ENCODE results near the gene ACOT11.

GRCh38 chr1:54649921-54650320 lies 101.9 kb downstream of the ACOT11 start:
- TF ChIP-seq EP300 (IDR thresholded peaks at IDR 0.05): no peak
- TF ChIP-seq CTCF (IDR thresholded peaks at IDR 0.05): no peak
- no peak for TF ChIP-seq POLR2AphosphoS5 (IDR thresholded peaks at IDR 0.05)
- no peak for TF ChIP-seq POLR2A (IDR thresholded peaks at IDR 0.05)
